Glutamatergic neuron (in vitro differentiated cells): ENCODE data around the gene MAGI1. TPM values are rescaled to one million over a fixed set of nuclear protein-coding genes. Genes with fewer than 3 reads are reported as not detected.

ENCODE experiments used
- DNase-seq: peaks from one replicate; pipeline ENCODE4 v3.0.0; 2022
- H3K27ac Mint-ChIP-seq: one replicate; pipeline ENCODE4 v1.8.0; 2020; ENCODE audit warnings: mild to moderate bottlenecking, mixed read lengths, inconsistent platforms; ENCODE audit not compliant: unreplicated experiment
- H3K27me3 Mint-ChIP-seq: one replicate; pipeline ENCODE4 v1.8.0; 2020; ENCODE audit warnings: mild to moderate bottlenecking, moderate library complexity, mixed read lengths, inconsistent platforms; ENCODE audit not compliant: unreplicated experiment
- H3K36me3 Mint-ChIP-seq: one replicate; pipeline ENCODE4 v1.8.0; 2020; ENCODE audit warnings: mild to moderate bottlenecking, mixed read lengths, inconsistent platforms; ENCODE audit not compliant: unreplicated experiment
- H3K4me1 Mint-ChIP-seq: one replicate; pipeline ENCODE4 v1.8.0; 2020; ENCODE audit warnings: mild to moderate bottlenecking, low read depth, mixed read lengths, inconsistent platforms; ENCODE audit not compliant: unreplicated experiment
- H3K4me3 Mint-ChIP-seq: one replicate; pipeline ENCODE4 v1.8.0; 2020; ENCODE audit warnings: mild to moderate bottlenecking, mixed read lengths, inconsistent platforms; ENCODE audit not compliant: unreplicated experiment
- H3K9me3 Mint-ChIP-seq: one replicate; pipeline ENCODE4 v1.8.0; 2020; ENCODE audit warnings: mild to moderate bottlenecking, moderate library complexity, mixed read lengths, inconsistent platforms; ENCODE audit not compliant: unreplicated experiment
- CTCF ChIP-seq: fragments of 200-600 bp; sonication (generic); IDR thresholded peaks from one replicate; pipeline ENCODE4 v1.5.0; 2021; ENCODE audit not compliant: partially characterized antibody, unreplicated experiment
- total RNA-seq: library from RNA; stranded (reverse); fragmentation: NEBNext Ultra II Directional; extraction: Animal tissue kit (Norgen Biotek cat#: 25700); gene quantifications from one replicate; pipeline ENCODE4 v1.2.1, GENCODE V29; 2021; ENCODE audit not compliant: unreplicated experiment

The MAGI1 gene
- total RNA-seq, 1 donor from 2014 or later, result 46.5 TPM

- Mint-ChIP-seq H3K4me3 (no peak overlapping the region), H3K4me1 (peaks cover 30% of the 10 kb centered on the region), H3K27ac (no peak overlapping the region), H3K27me3 (peaks cover 3% of the 10 kb centered on the region), H3K9me3 (peaks cover 6% of the 10 kb centered on the region), H3K36me3 (peaks cover 3% of the 10 kb centered on the region)
- no peak for TF ChIP-seq CTCF
- no peak for DNase-seq
These were observed 545.3 kb downstream of the MAGI1 start for GRCh38 chr3:65493371-65493882.

GRCh38 chr3:65492249-65492648 is 546.5 kb downstream of the MAGI1 start:
- H3K4me1 Mint-ChIP-seq, result peaks cover 24% of the 10 kb centered on the region
- DNase-seq, result no peak
- H3K36me3 Mint-ChIP-seq, result peaks cover 3% of the 10 kb centered on the region
- no peak for TF ChIP-seq CTCF
- H3K27me3 Mint-ChIP-seq, result no peaks in the 10 kb centered on the region
- H3K27ac Mint-ChIP-seq, result no peak overlapping the region
- no peak overlapping the region for H3K4me3 Mint-ChIP-seq
- H3K9me3 Mint-ChIP-seq, result peaks cover 4% of the 10 kb centered on the region

GRCh38 chr3:65490114-65490513 is 548.6 kb downstream of the MAGI1 start:
- no peak for DNase-seq
- Mint-ChIP-seq H3K36me3 (peaks cover 3% of the 10 kb centered on the region), H3K4me3 (no peak overlapping the region), H3K27ac (peak overlapping the region; percentile 20), H3K27me3 (no peaks in the 10 kb centered on the region), H3K4me1 (peaks cover 34% of the 10 kb centered on the region), H3K9me3 (no peaks in the 10 kb centered on the region)
- no peak for TF ChIP-seq CTCF

- DNase-seq, result no peak
- Mint-ChIP-seq H3K36me3 (peaks cover 3% of the 10 kb centered on the region), H3K9me3 (no peaks in the 10 kb centered on the region), H3K4me3 (no peak overlapping the region), H3K27ac (no peak overlapping the region), H3K4me1 (peaks cover 39% of the 10 kb centered on the region), H3K27me3 (no peaks in the 10 kb centered on the region)
- TF ChIP-seq CTCF, result no peak
These were observed 549.5 kb downstream of the MAGI1 start for GRCh38 chr3:65489253-65489652.

GRCh38 chr3:65485826-65486469 is 552.8 kb downstream of the MAGI1 start:
- H3K27ac Mint-ChIP-seq, result peak overlapping the region; percentile 45
- peaks cover 47% of the 10 kb centered on the region for H3K4me1 Mint-ChIP-seq
- no peaks in the 10 kb centered on the region for H3K27me3 Mint-ChIP-seq
- no peaks in the 10 kb centered on the region for H3K36me3 Mint-ChIP-seq
- TF ChIP-seq CTCF, result no peak
- no peaks in the 10 kb centered on the region for H3K9me3 Mint-ChIP-seq
- DNase-seq, result no peak
- H3K4me3 Mint-ChIP-seq, result no peak overlapping the region
